Measurements from ENCODE around the gene SLC27A4.

- TF ChIP-seq SP1 (IDR thresholded peaks at IDR 0.05) (no peak), ELF4 (IDR thresholded peaks at IDR 0.05) (no peak)
Measured at GRCh38 chr9:128383007-128383753, 42.9 kb downstream of the SLC27A4 start.

All from HEK293T (cell line).